Measurements from ENCODE around the gene ATP6V0D1. TPM values are rescaled to one million over a fixed set of nuclear protein-coding genes. Genes with fewer than 3 reads are reported as not detected.

The ATP6V0D1 gene
- total RNA-seq, 1 experiment from 2014 or later, result 76.6 TPM

GRCh38 chr16:67437513-67437912 is 43.4 kb downstream of the ATP6V0D1 start:
- POLR2A ChIA-PET (ENCODE audit: unreplicated experiment), result no interaction called here
- no peak overlapping the region for H3K4me2 ChIP-seq (ENCODE audit: low read length)
- no peak overlapping the region for H2AFZ ChIP-seq (ENCODE audit: low read length)
- H3F3A ChIP-seq (ENCODE audit: low read length, unreplicated experiment), result no peaks in the 10 kb centered on the region
- no peaks in the 10 kb centered on the region for H3K4me1 ChIP-seq (ENCODE audit: insufficient read depth, low read length)
- H3K36me3 ChIP-seq (ENCODE audit: low read depth, low read length), result no peaks in the 10 kb centered on the region
- no peaks in the 10 kb centered on the region for H3K9me2 ChIP-seq (replicated peaks; ENCODE audit: low read length)
- DNase-seq, result no peak
- no peak overlapping the region for H3K4me3 ChIP-seq (ENCODE audit: low read length)
- H3K27me3 ChIP-seq (ENCODE audit: low read length), result no peaks in the 10 kb centered on the region
- no peaks in the 10 kb centered on the region for H4K20me1 ChIP-seq (ENCODE audit: low read length)
- no peak overlapping the region for H3K27ac ChIP-seq (ENCODE audit: low read length)
- CTCF ChIA-PET, result no interaction called here
- no peaks in the 10 kb centered on the region for H3K9me3 ChIP-seq (ENCODE audit: low read length)
- TF ChIP-seq CTCF (conservative IDR thresholded peaks at IDR 0.05; ENCODE audit: low read depth, low read length) (no peak), EZH2phosphoT487 (IDR thresholded peaks at IDR 0.05; ENCODE audit: borderline replicate concordance, low read length) (no peak), EZH2 (IDR thresholded peaks at IDR 0.05; ENCODE audit: low read length, unreplicated experiment) (no peak)
- no TSS peak for BruUV-seq (replicated peaks)
- no peak overlapping the region for H3K9ac ChIP-seq (ENCODE audit: low read length)
- ATAC-seq, result no peak
- intact Hi-C loops (cut with micrococcal nuclease), result no loop called here
- no peaks in the 10 kb centered on the region for H3K79me2 ChIP-seq (ENCODE audit: low read length)

- Histone ChIP-seq H2AFZ (ENCODE audit: low read length) (no peak overlapping the region), H3K9ac (ENCODE audit: low read length) (no peak overlapping the region), H3K4me3 (ENCODE audit: low read length) (no peak overlapping the region), H3K79me2 (ENCODE audit: low read length) (no peaks in the 10 kb centered on the region), H3K4me2 (ENCODE audit: low read length) (no peak overlapping the region), H3F3A (ENCODE audit: low read length, unreplicated experiment) (no peaks in the 10 kb centered on the region), H3K9me3 (ENCODE audit: low read length) (no peaks in the 10 kb centered on the region), H3K27me3 (ENCODE audit: low read length) (no peaks in the 10 kb centered on the region), H3K36me3 (ENCODE audit: low read depth, low read length) (no peaks in the 10 kb centered on the region), H3K27ac (ENCODE audit: low read length) (no peak overlapping the region), H3K9me2 (replicated peaks; ENCODE audit: low read length) (no peaks in the 10 kb centered on the region), H3K4me1 (ENCODE audit: insufficient read depth, low read length) (peaks cover 3% of the 10 kb centered on the region; the same call in 1 of the 2 replicates), H4K20me1 (ENCODE audit: low read length) (no peaks in the 10 kb centered on the region)
- POLR2A ChIA-PET (ENCODE audit: unreplicated experiment), result no interaction called here
- TF ChIP-seq EZH2phosphoT487 (IDR thresholded peaks at IDR 0.05; ENCODE audit: borderline replicate concordance, low read length) (no peak), EZH2 (IDR thresholded peaks at IDR 0.05; ENCODE audit: low read length, unreplicated experiment) (no peak), CTCF (conservative IDR thresholded peaks at IDR 0.05; ENCODE audit: low read depth, low read length) (no peak)
- DNase-seq, result no peak
- CTCF ChIA-PET, result no interaction called here
- no peak for ATAC-seq
- intact Hi-C loops (cut with micrococcal nuclease), result no loop called here
- BruUV-seq (replicated peaks), result no TSS peak
Observed at GRCh38 chr16:67436640-67437193, 44.2 kb downstream of the ATP6V0D1 start.

- no peak overlapping the region for H3K4me2 ChIP-seq (ENCODE audit: low read length)
- H3K79me2 ChIP-seq (ENCODE audit: low read length), result no peaks in the 10 kb centered on the region
- H3K9me2 ChIP-seq (replicated peaks; ENCODE audit: low read length), result no peaks in the 10 kb centered on the region
- H3K4me3 ChIP-seq (ENCODE audit: low read length), result no peak overlapping the region
- intact Hi-C loops (cut with micrococcal nuclease), result no loop called here
- H3K9me3 ChIP-seq (ENCODE audit: low read length), result no peaks in the 10 kb centered on the region
- H3K27me3 ChIP-seq (ENCODE audit: low read length), result no peaks in the 10 kb centered on the region
- H3K4me1 ChIP-seq (ENCODE audit: insufficient read depth, low read length), result peaks cover 3% of the 10 kb centered on the region; the same call in 1 of the 2 replicates
- CTCF ChIA-PET, result no interaction called here
- DNase-seq (no peak), ATAC-seq (no peak)
- H2AFZ ChIP-seq (ENCODE audit: low read length), result no peak overlapping the region
- BruUV-seq (replicated peaks), result no TSS peak
- no peaks in the 10 kb centered on the region for H4K20me1 ChIP-seq (ENCODE audit: low read length)
- no peak overlapping the region for H3K9ac ChIP-seq (ENCODE audit: low read length)
- H3K27ac ChIP-seq (ENCODE audit: low read length), result no peak overlapping the region
- H3K36me3 ChIP-seq (ENCODE audit: low read depth, low read length), result no peaks in the 10 kb centered on the region
- POLR2A ChIA-PET (ENCODE audit: unreplicated experiment), result no interaction called here
- TF ChIP-seq EZH2phosphoT487 (IDR thresholded peaks at IDR 0.05; ENCODE audit: borderline replicate concordance, low read length), result no peak
- no peak for TF ChIP-seq CTCF (conservative IDR thresholded peaks at IDR 0.05; ENCODE audit: low read depth, low read length)
- no peak for TF ChIP-seq EZH2 (IDR thresholded peaks at IDR 0.05; ENCODE audit: low read length, unreplicated experiment)
- H3F3A ChIP-seq (ENCODE audit: low read length, unreplicated experiment), result no peaks in the 10 kb centered on the region
Observed at GRCh38 chr16:67435758-67436164, 45.2 kb downstream of the ATP6V0D1 start.

Data from PC-3 (cell line).